CD4-positive, alpha-beta T cell treated with Interleukin-4 for 4 hours (primary cell): Measurements from ENCODE around the gene GMPR2.
"Not testable (repeated sequence)": the region's sequence is repeated elsewhere in the genome, so short reads cannot be mapped to it uniquely, and the experiment has no call there.

Experiments used
- DNase-seq: peaks from one replicate; pipeline ENCODE4 v3.0.0-alpha.2; 2020

The GMPR2 gene

DNA sequence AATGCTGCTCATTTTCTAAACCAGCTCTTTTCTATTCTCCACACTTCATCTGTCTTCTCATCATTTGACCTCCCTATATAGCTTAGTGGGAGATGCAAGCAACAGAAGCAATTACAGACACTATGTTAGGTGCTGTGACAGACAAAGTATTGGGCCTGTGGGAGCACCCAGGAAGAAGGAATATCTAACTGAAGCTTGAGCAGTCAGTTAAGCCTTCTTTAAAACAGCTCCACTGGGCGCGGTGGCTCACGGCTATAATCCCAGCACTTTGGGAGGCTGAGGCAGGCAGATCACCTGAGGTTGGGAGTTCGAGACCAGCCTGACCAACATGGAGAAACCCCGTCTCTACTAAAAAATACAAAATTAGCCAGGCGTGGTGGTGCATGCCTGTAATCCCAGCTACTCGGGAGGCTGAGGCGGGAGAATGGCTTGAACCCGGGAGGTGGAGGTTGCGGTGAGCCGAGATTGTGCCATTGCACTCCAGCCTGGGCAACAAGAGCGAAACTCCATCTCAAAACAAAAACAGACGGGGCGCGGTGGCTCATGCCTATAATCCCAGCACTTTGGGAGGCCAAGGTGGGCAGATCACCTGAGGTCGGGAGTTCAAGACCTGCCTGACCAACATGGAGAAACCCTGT is 29.4 kb upstream of the GMPR2 start:
- not testable (repeated sequence) for DNase-seq

DNA sequence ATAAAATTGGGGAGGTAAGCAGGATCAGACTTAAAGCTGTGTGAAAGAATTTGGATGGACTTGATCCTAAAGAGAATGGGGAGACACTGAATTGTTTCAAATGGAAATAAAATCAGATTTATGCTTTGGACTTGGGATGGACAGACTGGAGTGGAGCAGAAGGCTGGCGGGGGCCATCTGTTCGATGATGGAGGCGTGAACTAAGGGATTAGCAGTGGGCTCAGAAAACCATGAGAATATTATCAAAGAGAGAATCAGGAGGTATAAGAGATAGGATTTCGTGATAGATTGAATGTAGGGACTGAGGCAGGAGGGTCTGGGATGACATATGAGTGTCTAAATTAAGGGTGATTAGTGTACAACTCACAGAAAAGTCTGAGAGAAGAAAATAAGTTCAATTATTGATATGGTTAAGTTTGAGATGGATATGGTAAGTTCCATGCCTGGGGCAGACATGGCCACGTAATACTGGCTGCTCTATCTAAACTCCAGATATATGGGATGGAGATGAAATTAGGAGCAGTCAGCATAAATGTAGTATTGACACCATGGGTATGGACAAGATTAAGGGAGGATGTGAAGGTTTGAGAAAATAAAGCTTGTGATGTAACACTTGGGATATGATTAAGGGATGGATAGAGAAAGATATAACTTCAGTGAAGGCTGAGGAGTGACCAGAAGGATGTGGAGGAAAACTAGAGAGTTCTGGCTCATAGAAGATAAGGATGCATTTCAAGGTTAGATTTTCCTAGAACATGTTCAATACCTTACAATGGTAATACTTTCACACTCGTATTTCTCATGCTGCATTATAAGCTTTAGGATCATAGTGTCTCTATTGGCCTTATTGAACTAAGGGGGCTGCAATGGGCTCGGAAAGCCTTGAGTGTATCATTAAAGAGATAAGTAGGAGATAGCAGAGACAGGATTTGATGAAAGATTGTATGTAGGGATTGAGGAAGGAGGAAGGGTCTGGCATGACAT is 28.3 kb upstream of the GMPR2 start:
- DNase-seq, result no peak

GRCh38 chr14:24206260-24207103 is 26.2 kb upstream of the GMPR2 start:
- DNase-seq, result no peak

GRCh38 chr14:24207104-24207551 is 25.6 kb upstream of the GMPR2 start:
- DNase-seq, result peak; percentile 15

- no peak for DNase-seq
Observed at GRCh38 chr14:24207625-24208024, 25.1 kb upstream of the GMPR2 start.

GRCh38 chr14:24211311-24211710 is 21.4 kb upstream of the GMPR2 start:
- no peak for DNase-seq

- peak; percentile 98 for DNase-seq
Observed at GRCh38 chr14:24212924-24213865, 19.5 kb upstream of the GMPR2 start, which contains the start of gene CHMP4A. TSS of gene CHMP4A (minus strand) at chr14:24213488. CDS start at chr14:24213439, 49 bp downstream.

GRCh38 chr14:24213866-24214662 is 18.7 kb upstream of the GMPR2 start:
- DNase-seq, result no peak

DNA sequence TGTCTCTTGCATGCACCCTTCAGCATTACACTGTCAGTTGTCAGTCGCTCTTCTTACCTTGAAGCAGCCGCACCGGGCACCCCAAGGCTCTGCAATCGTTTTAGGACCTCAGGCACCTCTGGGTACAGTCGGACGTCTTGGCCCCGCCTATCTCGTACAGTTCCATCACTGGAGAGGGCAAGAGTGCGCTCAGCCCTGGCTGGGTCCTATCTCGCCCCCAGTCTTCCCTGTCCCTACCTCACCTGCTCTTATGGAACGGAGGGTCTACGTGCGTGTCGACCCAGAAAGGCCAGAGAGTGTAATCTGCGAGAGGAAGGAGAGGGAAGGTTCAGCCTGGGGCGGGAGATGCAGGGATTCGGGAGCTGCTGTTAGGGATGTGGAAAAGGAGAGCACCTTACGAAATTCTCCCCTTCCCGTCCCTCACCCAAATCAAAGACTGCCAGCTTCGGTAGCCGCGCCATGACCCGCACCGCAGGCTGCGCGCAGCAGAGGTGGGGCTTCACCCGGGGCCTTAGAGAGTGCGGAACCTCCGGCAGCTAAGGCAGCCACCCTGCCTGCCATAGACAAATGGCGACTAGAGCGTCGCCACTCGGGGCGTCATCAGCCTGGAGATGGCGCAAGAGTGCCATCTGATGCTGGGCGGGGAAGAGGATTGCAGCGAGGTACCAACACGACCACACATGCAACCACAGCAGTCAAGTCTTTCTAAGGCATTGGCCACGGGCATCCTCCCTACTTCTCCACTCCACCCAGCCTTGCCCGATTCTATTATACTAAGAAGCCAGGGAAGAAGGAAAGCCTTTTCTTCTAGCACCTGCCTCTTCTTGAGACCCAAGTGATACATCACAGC is 17.0 kb upstream of the GMPR2 start, which contains the start of gene MDP1:
Gene MDP1, minus strand, starts transcription at position 572 of the 850 bp plus-strand sequence. Its CDS starts 111 bp downstream, at position 461.
- DNase-seq, result peak; percentile 90

DNA sequence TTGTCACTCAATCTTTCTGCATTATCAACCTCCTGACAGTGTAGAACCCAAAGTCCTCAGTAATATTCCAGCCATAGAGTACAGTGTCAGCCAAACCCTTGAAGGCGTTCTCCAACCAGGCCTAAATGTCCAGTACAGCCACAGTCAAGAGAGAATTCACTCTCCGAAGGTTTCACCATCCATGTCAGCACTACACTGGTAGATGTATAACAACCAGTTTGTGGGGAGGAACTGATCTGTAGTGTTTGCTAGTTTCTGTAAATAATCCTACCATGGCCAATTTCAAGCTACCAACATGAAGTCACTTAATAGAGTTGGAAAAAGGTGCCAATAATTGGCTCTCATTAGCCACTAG is 16.4 kb upstream of the GMPR2 start:
- no peak for DNase-seq

DNA sequence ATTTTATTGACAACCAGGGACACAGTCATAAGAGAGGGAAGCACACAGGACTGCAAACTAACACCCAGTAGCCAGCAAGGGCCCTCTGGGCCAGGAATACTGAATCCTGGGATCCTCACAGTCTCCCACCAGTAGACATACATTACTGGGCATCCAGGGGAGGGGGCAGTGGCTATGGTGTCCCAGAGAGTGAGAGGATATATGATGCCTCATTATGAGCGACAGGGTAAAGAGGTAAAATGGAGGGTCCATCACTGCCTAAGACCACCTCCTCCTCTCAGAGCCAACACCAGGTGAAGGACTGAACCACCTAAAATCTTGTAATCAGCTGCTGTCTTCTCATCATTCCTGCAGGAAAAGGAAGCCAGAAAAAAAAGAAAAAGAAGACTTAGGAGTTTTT is 15.9 kb upstream of the GMPR2 start:
- not testable (repeated sequence) for DNase-seq

- DNase-seq, result no peak
Observed at GRCh38 chr14:24219080-24219479, 13.6 kb upstream of the GMPR2 start.

- no peak for DNase-seq
Observed at GRCh38 chr14:24219521-24219920, 13.2 kb upstream of the GMPR2 start.

DNA sequence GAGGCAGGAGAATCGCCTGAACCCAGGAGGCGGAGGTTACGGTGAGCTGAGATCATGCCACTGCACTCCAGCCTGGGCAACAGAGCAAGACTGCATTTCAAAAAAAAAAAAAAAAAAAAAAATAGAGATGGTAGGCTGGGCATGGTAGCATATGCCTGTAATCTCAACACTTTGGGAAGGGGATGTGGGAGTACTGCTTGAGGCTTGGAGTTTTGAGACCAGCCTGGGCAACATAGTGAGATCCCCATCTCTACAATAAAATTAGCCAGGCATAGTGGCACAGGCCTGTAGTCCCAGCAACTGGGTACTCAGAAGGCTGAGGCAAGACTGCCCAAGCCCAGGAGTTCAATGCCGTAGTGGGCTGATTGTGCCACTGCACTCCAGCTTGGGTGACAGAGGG is 9.7 kb upstream of the GMPR2 start:
- DNase-seq, result not testable (repeated sequence)

- no peak for DNase-seq
Observed at GRCh38 chr14:24224618-24225071, 8.1 kb upstream of the GMPR2 start.

GRCh38 chr14:24226473-24226872 is 6.3 kb upstream of the GMPR2 start:
- DNase-seq, result no peak

DNA sequence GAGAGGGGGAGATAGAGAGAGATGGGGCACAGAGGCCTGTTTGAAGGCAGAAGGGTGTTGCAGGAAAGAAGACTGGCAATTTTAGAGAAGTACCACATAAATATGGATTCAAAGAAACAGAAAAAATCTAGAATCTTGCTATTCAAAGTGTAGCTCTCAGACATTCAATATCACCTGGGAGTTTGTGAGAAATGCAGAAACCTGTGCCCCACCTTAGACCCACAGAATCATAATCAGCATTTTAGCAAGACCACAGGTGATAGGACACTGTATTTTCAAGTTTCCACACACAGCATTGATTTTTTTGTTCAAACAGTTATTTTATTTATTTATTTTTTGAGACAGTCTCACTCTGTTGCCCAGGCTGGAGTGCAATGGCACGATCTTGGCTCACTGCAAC is 3.8 kb upstream of the GMPR2 start:
- no peak for DNase-seq

GRCh38 chr14:24231263-24232120 is 1.2 kb upstream of the GMPR2 start:
- no peak for DNase-seq
